ENCODE measurements around the gene ADAMTS13.

ADAMTS13 gene

DNA sequence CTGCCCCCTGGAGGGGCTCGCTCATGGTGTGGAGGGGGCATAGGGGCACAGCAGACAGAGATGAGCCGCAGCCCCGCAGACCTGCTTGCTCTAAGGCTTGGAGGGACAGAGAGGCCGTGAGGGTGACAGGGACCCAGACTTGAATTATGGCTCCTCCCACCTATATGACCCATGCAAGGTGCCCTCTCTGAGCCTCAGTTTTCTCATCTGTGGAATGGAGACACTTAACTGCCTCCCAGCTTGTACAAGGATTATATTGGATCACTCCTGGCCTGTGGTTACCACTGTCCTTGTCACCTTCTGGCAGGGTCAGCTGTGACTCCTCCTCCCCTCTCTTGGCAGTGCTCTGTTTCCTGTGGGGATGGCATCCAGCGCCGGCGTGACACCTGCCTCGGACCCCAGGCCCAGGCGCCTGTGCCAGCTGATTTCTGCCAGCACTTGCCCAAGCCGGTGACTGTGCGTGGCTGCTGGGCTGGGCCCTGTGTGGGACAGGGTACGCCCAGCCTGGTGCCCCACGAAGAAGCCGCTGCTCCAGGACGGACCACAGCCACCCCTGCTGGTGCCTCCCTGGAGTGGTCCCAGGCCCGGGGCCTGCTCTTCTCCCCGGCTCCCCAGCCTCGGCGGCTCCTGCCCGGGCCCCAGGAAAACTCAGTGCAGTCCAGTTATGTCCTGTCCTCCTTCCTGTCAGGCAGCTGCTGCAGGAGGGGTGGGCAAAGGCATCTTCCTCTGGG, 32.9 kb downstream of the ADAMTS13 start:
- DNase-seq (ENCODE audit: low read depth), result no peak

GRCh38 chr9:133455936-133456335, 33.8 kb downstream of the ADAMTS13 start:
- no peak for DNase-seq (ENCODE audit: low read depth)

DNA sequence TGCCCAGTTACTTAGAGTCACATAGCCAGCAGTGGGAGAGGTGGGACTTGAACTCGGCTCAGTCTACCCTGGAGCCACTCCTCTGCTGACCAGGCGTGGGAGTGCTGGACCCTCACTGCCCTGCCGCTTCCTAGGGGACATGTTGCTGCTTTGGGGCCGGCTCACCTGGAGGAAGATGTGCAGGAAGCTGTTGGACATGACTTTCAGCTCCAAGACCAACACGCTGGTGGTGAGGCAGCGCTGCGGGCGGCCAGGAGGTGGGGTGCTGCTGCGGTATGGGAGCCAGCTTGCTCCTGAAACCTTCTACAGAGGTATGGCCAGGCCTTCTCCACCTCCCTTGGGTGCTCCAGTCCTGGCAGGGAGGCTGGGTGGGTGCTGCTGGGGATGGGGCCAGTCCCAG, 34.2 kb downstream of the ADAMTS13 start:
- no peak for DNase-seq (ENCODE audit: low read depth)

DNA sequence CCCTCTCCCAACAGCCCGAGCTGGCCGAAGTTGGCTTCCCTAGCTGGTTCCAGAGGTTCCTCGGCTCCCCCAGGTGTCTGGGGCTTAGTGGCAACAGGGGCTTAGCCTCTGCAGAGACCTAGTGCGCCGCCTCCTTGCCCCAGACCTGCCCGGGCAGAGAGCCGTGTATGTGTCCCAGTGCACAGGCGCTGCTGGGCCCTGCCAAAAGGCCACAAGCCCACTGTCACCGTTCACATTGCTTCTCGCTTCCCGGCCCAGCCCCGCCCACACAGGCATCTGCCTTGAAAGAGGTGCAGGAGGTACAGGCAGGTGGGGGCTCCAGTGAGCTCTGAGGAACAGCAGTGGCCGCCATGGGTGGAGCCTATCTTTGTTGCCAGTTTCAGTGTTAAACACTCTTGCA, 35.1 kb downstream of the ADAMTS13 start:
- no peak for DNase-seq (ENCODE audit: low read depth)

DNA sequence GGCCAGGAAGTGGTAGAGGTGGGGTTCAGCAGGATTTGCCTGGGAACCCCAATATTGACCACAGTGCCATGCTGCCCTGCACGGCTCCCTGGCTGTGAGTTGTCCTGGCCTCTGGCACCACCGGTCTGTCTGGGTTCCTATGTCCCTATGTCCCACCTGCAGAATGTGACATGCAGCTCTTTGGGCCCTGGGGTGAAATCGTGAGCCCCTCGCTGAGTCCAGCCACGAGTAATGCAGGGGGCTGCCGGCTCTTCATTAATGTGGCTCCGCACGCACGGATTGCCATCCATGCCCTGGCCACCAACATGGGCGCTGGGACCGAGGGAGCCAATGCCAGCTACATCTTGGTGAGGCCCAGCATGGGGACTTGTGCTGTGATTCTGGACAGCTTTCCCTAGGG, 35.6 kb downstream of the ADAMTS13 start:
- no peak for DNase-seq (ENCODE audit: low read depth)

DNA sequence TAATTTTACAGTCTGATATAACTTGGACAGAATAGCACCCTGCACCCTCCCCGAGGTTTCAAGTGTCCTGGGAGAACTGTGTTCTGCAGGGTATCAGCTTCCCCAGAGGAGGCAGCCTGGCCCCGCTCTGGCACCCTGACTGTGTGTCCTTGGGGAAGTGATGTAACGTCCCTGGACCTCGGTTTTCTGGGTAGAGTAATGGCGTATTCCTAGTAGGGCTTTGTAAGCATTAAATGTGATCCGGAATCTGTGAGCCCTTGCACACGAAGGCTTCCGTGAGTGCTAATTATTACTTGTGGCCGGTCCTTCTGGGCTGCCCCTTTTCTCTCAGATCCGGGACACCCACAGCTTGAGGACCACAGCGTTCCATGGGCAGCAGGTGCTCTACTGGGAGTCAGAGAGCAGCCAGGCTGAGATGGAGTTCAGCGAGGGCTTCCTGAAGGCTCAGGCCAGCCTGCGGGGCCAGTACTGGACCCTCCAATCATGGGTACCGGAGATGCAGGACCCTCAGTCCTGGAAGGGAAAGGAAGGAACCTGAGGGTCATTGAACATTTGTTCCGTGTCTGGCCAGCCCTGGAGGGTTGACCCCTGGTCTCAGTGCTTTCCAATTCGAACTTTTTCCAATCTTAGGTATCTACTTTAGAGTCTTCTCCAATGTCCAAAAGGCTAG, 36.6 kb downstream of the ADAMTS13 start:
- no peak for DNase-seq (ENCODE audit: low read depth)

- peak; percentile 92 for DNase-seq (ENCODE audit: low read depth)
Observed at GRCh38 chr9:133459476-133460404, 37.6 kb downstream of the ADAMTS13 start, which contains the start of gene CACFD1. Gene CACFD1 (plus strand): TSS chr9:133459978. CDS start chr9:133460067, 89 bp downstream.

GRCh38 chr9:133460405-133461175, 38.4 kb downstream of the ADAMTS13 start:
- DNase-seq (ENCODE audit: low read depth), result no peak

DNA sequence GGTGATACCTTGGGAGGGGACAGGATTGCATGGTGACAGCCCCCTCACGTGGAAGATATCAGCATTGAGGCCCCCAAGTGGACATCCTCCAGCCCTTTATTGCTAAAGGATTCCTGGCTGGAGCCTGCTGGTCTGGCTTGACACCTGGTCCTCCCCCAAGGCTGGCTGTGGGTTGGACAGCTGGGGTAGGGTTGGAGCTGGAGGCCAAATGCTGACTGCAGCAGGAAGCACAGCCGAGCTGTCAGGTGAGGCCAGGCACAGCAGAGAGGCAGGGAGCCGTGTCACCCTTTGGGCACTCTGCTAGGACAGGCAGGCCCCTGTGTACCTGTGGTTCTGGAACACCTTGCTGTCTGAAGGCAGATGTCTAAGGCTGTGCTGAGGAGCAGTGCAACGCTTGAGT, 39.8 kb downstream of the ADAMTS13 start:
- no peak for DNase-seq (ENCODE audit: low read depth)

DNA sequence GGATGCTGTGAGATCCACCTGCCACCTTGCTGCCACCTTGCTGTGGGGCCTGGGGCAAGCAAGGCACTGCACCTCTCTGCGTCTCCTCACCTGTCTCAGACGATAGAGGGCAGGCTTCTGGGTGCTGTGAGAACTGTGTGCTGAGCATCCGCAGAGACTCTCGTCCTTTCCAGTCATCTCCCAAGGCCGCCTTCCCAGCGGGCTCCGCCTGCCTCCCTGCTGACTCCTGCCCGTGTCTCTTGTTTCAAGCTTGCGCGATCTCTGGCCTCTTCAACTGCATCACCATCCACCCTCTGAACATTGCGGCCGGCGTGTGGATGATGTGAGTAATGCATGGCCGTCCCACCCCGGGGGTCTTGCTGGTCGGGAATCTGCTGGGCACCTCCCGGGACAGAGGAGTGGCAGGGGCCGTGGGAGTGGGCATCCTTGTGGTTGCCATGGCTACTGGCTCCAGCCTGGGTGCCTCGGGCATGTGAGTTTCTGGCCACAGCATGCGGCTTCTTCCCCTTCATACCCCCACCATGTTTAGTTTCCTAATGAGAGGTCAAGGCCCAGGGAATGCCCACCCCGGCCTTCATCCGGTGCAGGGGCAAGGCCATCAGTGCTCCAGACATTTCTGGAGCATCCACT, 41.2 kb downstream of the ADAMTS13 start:
- no peak for DNase-seq (ENCODE audit: low read depth)

GRCh38 chr9:133463864-133464615, 41.9 kb downstream of the ADAMTS13 start:
- DNase-seq (ENCODE audit: low read depth), result no peak

- no peak for DNase-seq (ENCODE audit: low read depth)
Observed at GRCh38 chr9:133464638-133465037, 42.5 kb downstream of the ADAMTS13 start.

- no peak for DNase-seq (ENCODE audit: low read depth)
Observed at GRCh38 chr9:133465984-133466383, 43.8 kb downstream of the ADAMTS13 start.

- DNase-seq (ENCODE audit: low read depth), result no peak
Observed at GRCh38 chr9:133467101-133467500, 44.9 kb downstream of the ADAMTS13 start.

DNA sequence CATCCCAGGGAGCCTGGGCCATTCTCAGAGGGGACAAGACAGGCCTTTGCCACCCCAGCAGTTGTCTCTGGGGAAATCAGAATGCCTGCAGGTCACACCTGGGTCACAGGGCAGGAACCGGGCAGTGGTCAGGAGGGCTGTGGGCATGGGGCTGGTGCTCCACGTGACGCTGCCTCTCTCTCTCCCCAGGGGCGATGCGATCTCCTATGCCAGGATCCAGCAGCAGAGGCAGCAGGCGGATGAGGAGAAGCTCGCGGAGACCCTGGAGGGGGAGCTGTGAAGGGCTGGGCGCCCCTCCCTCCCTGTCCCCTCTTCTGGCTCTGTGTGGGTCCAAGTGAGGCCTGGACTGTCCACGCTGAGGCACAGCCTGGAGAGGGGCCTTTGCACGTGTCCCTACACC, 46.2 kb downstream of the ADAMTS13 start:
- DNase-seq (ENCODE audit: low read depth), result no peak

DNA sequence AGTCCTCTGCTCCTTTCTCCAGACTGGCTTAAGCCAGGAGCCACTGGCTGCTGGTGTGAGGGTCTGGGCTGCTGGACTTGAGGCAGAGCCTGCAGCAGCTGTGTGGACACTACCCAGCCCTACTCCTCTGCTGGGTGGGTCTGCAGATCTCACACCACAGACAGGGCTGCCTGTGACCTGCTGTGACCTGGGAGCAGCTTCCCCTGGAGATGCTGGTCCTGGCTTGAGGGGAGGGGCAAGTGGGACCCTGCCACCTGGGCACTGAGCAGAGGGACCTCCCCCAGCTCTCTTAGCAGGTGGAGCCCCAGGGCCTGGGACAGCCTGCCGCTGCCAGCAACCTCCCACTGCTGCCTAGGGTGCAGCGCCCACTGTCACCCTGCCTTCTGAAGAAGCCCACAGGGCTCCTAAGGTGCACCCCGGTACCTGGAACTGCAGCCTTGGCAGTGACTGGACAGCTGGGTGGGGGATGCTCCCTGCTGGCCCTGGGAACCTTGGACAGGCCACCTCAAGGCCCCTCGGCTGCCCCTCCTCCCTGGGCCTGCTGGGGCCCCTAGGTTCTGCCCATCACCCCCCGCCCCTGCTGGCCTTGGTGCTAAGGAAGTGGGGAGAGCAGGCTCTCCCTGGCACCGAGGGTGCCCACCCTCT, 46.7 kb downstream of the ADAMTS13 start:
- DNase-seq (ENCODE audit: low read depth), result no peak

- DNase-seq (ENCODE audit: low read depth), result no peak
Observed at GRCh38 chr9:133470427-133470924, 48.3 kb downstream of the ADAMTS13 start.

DNA sequence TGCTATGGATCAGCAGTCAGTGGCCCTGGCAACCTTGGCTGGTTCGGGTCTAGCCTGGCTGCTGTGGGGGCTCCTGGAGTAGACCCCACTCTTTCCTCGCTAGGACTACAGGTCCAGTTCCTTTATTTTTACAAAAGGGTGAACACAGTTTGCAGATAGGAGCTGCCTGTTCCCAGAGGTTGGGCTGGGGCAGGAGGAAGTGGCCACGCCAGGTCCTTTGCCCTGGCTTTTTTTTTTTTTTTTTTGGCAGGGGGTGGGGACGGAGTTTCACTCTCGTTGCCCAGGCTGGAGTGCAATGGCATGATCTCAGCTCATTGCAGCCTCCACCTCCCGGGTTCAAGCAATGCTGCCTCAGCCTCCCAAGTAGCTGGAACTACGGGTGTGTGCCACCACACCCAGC, 48.8 kb downstream of the ADAMTS13 start:
- no peak for DNase-seq (ENCODE audit: low read depth)

DNA sequence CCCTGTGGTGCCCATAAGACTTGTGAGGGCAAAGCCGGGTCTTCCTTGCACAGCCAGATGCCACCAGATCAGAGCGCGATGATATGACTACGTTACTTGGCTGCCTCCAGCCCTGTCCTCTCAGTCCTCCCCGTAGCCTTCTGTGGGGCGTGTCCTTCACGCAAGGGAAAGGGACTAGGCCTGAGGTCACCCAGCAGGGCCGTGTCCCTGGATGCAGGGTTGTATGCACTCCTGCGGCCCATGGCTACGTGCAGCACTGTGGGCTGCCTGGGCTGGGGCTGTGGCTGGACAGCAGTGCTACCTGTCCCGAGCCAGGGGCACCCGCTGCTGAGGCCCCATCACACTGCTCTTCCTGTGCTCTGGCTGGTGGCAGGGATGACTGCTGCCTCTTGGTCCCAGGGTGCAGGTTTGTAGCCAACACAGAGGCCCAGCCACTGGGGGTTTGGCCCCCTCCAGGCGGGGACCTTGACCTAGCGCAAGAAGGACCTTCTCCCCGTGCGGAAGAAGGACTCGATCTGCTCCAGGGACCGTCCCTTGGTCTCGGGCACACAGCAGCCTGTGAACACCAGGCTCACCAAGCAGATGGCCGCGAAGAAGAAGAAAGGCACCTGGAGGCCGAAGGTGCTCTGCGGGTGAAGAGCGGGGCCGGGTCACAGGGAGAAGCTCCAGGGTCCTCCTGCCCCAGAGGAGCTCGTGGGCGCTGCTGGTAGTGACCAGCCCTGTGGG, 49.5 kb downstream of the ADAMTS13 start:
- no peak for DNase-seq (ENCODE audit: low read depth)
